G401 (cell line): ENCODE measurements around the gene TGM2. TPM values are rescaled to one million over a fixed set of nuclear protein-coding genes. Genes with fewer than 3 reads are reported as not detected.

Experiments used
- DNase-seq: peaks from one replicate; pipeline ENCODE4 v3.0.0-alpha.2; 2015; ENCODE audit warnings: low spot score
- in situ Hi-C: cut with HindIII; loops from 2 replicates; pipeline ENCODE4 v1.10.0; 2016; ENCODE audit warnings: low sequenced_read_pairs, mixed read lengths
- total RNA-seq: library from RNA; depleted of rRNA; stranded (reverse); fragments of >200 nt; shearing (Covaris generic); gene quantifications from 2 replicates; pipeline ENCODE4 v1.2.3, GENCODE V29; 2014

Gene TGM2
- total RNA-seq, 1 experiment from 2014 or later = 23.4 TPM

GRCh38 chr20:38201356-38201755 lies 36.3 kb upstream of the TGM2 start:
- in situ Hi-C loops = no loop called here

GRCh38 chr20:38200646-38201045 lies 35.6 kb upstream of the TGM2 start:
- in situ Hi-C loops = no loop called here
- DNase-seq = no peak

More at GRCh38 chr20:38201356-38201755, 36.3 kb upstream of the TGM2 start:
- no peak for DNase-seq

GRCh38 chr20:38199501-38200390 lies 34.7 kb upstream of the TGM2 start:
- in situ Hi-C loops = no loop called here
- DNase-seq = no peak

GRCh38 chr20:38198238-38198861 lies 33.3 kb upstream of the TGM2 start:
- in situ Hi-C loops = no loop called here
- no peak for DNase-seq

GRCh38 chr20:38197619-38198018 lies 32.5 kb upstream of the TGM2 start:
- in situ Hi-C loops = no loop called here
- no peak for DNase-seq

GRCh38 chr20:38197217-38197616 lies 32.1 kb upstream of the TGM2 start:
- no peak for DNase-seq
- in situ Hi-C loops = no loop called here

GRCh38 chr20:38196592-38196991 lies 31.5 kb upstream of the TGM2 start:
- in situ Hi-C loops = no loop called here
- no peak for DNase-seq

- in situ Hi-C loops = no loop called here
- no peak for DNase-seq
Observed at GRCh38 chr20:38196076-38196475, 31.0 kb upstream of the TGM2 start.

- in situ Hi-C loops = no loop called here
- DNase-seq = no peak
Observed at GRCh38 chr20:38195521-38195920, 30.5 kb upstream of the TGM2 start.

- in situ Hi-C loops = no loop called here
Observed at GRCh38 chr20:38194971-38195504, 30.0 kb upstream of the TGM2 start.

GRCh38 chr20:38193586-38194105 lies 28.6 kb upstream of the TGM2 start:
- in situ Hi-C loops = no loop called here
- DNase-seq = no peak

More at GRCh38 chr20:38194971-38195504, 30.0 kb upstream of the TGM2 start:
- no peak for DNase-seq

GRCh38 chr20:38192323-38192885 lies 27.3 kb upstream of the TGM2 start:
- in situ Hi-C loops = no loop called here
- no peak for DNase-seq

GRCh38 chr20:38191654-38192053 lies 26.6 kb upstream of the TGM2 start:
- in situ Hi-C loops = no loop called here
- DNase-seq = no peak

- in situ Hi-C loops = no loop called here
- no peak for DNase-seq
Observed at GRCh38 chr20:38190936-38191371, 25.9 kb upstream of the TGM2 start.

- in situ Hi-C loops = no loop called here
- DNase-seq = no peak
Observed at GRCh38 chr20:38190166-38190565, 25.1 kb upstream of the TGM2 start.

- in situ Hi-C loops = no loop called here
- DNase-seq = no peak
Observed at GRCh38 chr20:38187517-38187916, 22.4 kb upstream of the TGM2 start.

- no peak for DNase-seq
- in situ Hi-C loops = no loop called here
Observed at GRCh38 chr20:38186788-38187221, 21.7 kb upstream of the TGM2 start.

GRCh38 chr20:38184101-38184500 lies 19.0 kb upstream of the TGM2 start:
- in situ Hi-C loops = no loop called here
- DNase-seq = no peak

- in situ Hi-C loops = no loop called here
- DNase-seq = no peak
Observed at GRCh38 chr20:38181971-38182370, 16.9 kb upstream of the TGM2 start.
